Left colon (tissue), 2 donors: Measurements from ENCODE around the gene FOLH1. TPM values are rescaled to one million over a fixed set of nuclear protein-coding genes. Genes with fewer than 3 reads are reported as not detected.
"Not testable (repeated sequence)": the region's sequence is repeated elsewhere in the genome, so short reads cannot be mapped to it uniquely, and the experiment has no call there.

Experiments
- ATAC-seq: fragments of 200-7000 bp; cut with Tn5 transposase; one replicate; pipeline ENCODE4 v1.9.1; 2020; ENCODE audit warnings: mild to moderate bottlenecking, moderate library complexity
- DNase-seq, 2 donors: peaks; one replicate each; pipeline ENCODE4 v3.0.0-alpha.2; 2020
- intact Hi-C, 2 donors: fragments of 100-400 bp; cut with DNase I in 1 of 2; cut with micrococcal nuclease in 1 of 2; formaldehyde crosslinking; loops; one replicate each; pipeline versions ENCODE4 v1.11.2 to v1.14.0; 2022; cut with DNase I, micrococcal nuclease
- total RNA-seq, 2 donors: library from RNA; stranded (reverse); fragmentation: NEBNext Ultra II Directional; extraction: Animal tissue kit (Norgen Biotek cat#: 25700); gene quantifications; one replicate each; pipeline ENCODE4 v1.2.1, GENCODE V29; 2021
- donor health status: DM: no; HTN: no; CAD: no.
- donor health status: DM: yes; HTN: yes; CAD: no.

FOLH1 gene
- total RNA-seq, 2 donors from 2014 or later = 0.46 to 1.2 TPM

DNA sequence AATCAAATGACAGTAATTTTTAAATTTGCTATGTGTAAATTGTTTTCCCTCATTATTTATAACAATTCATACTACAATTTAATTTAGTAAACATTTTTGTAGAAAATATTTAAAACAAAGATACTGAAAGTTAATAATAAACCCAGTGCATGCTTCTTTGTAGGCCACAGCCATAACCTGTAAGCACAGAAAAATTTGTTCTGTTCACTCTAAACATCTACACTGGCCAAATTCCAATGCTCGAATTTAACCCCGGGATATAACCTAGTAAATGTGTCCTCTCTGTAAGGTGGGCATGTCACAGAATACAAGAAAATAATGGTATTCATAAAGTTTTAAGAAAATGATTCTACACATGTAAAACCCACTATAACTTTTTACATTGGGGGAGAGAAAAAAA lies 22.2 kb downstream of the FOLH1 start:
- intact Hi-C loops, DNase-seq, ATAC-seq: not testable (repeated sequence)

DNA sequence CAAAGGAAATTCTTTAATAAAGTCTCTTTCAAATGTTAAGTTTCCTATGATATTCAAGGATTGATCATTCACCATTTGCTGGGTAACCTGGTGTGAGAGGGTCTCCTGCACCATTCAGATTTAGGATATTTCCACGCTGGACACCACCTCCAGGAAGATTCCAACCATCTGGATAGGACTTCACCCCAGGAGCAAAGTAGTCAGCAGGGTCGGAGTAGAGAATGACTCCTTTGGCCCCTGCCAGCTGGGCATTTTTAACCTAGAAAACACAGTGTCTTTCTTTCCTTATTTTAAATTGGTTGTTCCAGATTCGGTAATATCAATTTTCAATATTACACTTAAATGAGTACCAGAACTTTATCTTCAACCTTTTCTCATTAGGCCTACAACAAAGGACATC lies 22.8 kb downstream of the FOLH1 start:
- not testable (repeated sequence) for DNase-seq, ATAC-seq

DNA sequence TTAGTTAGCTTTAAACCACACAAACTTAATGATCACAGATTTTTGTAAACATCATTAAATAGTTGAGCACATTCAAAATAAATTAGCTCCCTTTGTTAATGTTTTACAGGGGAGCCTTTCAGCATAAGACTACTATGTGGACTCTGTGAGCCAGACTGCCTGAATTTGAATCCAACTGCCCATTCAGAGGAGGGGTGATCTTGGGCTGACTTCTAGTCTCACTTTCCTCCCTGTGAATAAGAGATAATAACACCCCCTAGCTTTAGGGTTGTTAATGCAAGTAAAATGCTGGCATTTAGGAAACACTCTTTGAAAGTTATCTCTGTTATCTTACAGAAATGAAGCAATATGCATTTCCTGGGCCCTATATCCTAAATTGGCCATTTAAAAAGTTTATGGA lies 23.6 kb downstream of the FOLH1 start:
- DNase-seq, ATAC-seq, intact Hi-C loops: not testable (repeated sequence)

More for the DNA sequence above, 22.8 kb downstream of the FOLH1 start:
- intact Hi-C loops = not testable (repeated sequence)

DNA sequence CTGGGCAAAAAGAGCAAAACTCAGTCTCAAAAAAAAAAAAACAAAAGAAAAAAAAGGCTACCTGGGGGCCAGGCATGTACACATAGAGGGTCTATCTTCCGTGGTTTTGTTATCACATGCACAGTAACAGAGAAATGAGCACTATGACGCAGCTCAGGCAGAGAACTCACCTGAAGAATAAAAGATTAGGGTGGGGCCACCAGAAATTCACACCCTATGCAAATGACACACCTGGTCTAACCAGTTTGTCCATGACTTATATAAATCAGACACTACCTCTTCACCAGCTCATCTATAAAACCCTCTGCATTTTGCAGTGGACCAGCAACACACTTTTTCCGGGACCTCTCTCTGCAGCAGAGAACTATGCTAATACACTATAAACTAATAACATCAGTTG lies 30.5 kb downstream of the FOLH1 start:
- peak; percentile 98 for ATAC-seq

DNA sequence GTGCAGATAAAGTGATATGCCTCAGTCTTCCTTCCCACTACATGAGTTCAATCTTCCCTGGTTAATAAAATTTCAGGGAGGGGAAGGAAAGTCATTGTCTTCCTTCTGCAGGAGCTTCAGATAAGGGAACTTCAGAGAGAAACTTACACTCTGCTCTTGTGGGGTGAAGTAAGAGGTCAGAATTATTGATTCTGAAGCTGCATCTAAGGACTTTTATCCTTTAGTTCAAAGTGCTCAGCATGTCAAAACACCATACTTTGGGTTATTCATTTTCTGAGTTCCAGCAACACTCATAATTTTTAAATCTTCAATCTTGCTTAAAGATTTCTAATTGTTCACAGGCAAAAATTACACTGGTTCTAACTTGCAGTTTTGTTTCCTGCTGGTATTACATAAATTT lies 33.0 kb downstream of the FOLH1 start:
- intact Hi-C loops, DNase-seq: not testable (repeated sequence)

More for the DNA sequence above, 30.5 kb downstream of the FOLH1 start:
- peak in 1 of 2 donors; percentile 5 for DNase-seq
- intact Hi-C loops = not testable (repeated sequence)

DNA sequence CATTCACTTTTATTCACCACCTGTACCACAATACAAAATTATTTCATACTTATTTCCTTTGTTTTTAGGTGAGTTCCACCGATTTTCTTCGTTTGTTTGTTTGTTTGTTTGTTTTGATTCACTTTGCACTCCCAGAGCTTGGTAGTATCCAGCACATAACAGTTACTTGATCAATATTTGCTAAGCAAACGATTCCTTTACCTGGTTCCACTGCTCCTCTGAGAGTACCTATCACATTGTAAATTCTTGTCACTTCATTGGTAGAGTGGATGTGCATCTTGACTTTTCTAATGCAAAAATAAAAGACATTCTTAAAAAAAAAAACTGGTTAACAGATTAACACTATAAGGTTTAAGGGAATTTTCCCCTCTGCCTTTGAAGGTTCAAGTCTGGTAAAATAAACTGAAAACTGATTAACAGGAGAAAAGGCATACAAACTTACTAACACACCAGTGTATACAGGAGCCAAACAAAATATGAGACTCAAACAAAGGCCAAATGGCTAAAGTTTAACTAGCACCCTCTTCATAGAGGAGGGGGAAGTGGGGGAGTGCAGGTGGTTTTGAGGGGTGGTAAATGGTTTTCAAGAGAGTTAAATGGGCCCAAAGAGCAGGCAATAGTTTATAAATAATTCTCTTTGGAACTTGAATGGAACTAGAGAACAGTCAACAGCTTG lies 33.6 kb downstream of the FOLH1 start:
- DNase-seq, intact Hi-C loops, ATAC-seq: not testable (repeated sequence)

More for the DNA sequence above, 33.0 kb downstream of the FOLH1 start:
- ATAC-seq = not testable (repeated sequence)

DNA sequence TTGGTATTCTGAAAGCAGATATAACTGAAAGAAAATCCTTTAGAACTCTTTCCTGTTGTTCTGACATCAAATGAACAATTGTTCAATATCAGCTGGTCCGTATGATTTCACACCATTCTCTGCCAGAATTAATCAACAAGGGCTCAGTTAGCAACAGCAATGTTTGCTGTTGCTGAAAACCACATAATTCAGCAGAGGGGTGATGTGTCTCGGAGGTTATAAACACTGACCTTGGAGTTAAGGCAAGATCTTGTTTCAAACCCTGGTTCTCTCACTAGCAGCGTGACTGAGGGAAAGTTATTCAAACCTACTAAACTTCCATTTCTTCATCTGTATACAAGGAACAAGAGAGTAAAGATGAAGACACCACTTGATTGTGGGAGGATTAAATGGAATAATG lies 36.8 kb downstream of the FOLH1 start:
- intact Hi-C loops, ATAC-seq, DNase-seq: not testable (repeated sequence)

DNA sequence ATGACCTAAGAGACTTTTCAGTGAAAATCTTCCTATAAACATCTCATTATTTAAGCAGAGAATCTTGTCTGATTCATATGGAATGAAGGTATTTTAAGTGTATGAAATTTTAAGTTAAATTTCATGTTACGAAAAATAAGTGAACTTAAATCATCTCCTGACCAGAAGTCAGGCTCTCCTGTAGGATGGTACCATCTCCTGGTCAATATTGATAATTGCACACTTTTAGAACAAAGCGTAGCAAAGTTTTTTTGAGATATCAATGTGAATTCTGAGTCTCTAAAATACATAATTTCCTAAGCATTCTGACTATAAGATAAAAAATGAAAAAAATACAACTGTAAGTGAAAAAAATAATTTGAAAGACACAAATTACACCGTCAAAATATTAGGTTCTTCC lies 38.8 kb downstream of the FOLH1 start:
- ATAC-seq, intact Hi-C loops, DNase-seq: not testable (repeated sequence)

DNA sequence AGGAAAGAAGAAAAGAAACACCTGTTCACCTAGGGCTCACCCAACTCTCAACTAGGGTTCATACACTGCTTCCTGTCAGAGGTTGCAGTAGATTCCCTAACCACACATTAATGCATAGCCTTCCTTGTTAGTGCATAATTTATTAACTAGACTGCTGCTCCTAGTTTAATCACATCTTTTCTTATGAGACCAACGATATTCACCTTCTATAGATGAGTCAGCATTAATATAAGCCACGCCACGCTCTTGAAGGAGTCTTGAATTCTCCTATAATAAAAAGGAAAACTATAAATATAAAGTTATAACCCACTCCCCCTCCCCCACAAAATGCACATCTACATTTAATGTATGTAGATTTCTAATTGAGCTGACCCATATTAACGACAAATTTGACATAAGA lies 39.4 kb downstream of the FOLH1 start:
- ATAC-seq, intact Hi-C loops, DNase-seq: not testable (repeated sequence)

DNA sequence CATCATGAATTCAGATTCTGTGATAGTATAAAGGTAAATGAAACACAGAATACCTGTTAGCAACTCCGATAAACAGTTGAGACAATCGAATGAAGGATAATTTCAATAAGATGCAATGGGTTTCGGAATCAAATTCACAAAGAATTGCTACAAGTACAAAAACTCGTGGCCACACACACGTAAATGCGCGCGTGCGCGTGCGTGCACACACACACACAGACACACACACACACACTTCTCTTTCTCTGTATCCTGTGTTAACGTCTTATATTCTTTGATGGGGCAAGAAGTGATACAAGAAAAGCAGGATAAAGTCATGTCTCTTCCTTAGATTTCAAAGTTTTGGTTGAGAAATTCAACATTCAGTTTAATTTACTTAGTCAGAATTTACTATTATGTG lies 57.2 kb downstream of the FOLH1 start:
- intact Hi-C loops = no loop called here
- ATAC-seq (no peak), DNase-seq (no peak)

DNA sequence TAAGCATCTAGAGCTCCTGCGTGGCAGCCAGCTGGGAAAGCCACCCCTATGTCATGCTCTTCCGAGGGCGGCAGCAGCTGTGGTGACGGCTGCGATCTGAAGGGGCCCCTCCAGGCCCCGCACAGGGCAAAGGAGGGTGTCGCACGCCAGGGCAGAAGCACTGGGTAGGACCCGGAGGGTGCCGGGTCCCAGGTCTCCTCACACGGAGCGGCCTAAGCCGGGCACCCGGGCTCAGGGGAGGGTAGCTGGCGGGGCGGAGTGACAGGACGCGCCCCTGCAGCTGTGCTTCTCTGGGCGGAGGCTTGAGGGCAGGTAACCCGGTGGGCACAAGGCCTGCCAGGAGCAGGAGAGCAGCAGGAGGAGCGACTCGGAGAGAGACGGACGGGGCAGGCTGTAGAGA lies 106.0 kb downstream of the FOLH1 start:
- intact Hi-C loops, DNase-seq, ATAC-seq: not testable (repeated sequence)

Other genes with a start within 250 kb of the FOLH1 start
- gene TRIM51G, start 224.7 kb downstream of the FOLH1 start, total RNA-seq = not detected
- gene TRIM49B, start 179.8 kb downstream of the FOLH1 start, total RNA-seq = not detected
- not detected for gene TRIM64C, start 149.5 kb downstream of the FOLH1 start, total RNA-seq